ENCODE measurements around the gene TENM3.

Gene TENM3

DNA sequence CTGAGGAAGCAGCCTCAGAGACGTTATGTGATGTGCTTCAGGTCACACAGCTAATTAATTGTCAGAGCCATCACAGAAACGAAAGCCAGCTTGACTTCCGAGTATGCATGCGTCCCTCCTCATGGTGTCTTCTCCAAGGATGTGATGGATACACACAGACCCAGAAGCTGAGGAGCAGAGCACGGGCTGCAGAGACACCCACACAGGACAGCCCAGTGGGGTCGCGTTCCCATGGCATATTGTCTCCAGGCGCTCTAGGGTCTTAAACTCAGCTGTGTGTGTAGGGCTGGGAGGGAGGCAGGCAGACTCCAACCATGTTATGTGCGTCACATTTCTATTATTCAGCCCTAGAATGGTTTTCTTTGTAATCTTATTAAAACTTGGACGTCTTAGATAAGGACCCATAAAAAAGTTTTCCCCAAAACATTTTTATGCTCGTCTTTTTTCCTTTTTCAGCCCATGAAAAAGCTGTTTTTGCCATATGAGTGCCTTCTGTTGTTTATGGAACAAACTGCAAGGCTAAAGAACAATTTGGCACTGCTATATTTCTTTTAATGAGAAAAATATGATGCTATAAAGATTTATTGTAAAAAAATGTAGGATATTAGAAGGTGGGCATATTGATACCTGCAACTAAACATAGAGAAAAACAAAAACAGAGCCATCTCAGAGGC lies 48.5 kb downstream of the TENM3 start:
- no peak for DNase-seq

DNA sequence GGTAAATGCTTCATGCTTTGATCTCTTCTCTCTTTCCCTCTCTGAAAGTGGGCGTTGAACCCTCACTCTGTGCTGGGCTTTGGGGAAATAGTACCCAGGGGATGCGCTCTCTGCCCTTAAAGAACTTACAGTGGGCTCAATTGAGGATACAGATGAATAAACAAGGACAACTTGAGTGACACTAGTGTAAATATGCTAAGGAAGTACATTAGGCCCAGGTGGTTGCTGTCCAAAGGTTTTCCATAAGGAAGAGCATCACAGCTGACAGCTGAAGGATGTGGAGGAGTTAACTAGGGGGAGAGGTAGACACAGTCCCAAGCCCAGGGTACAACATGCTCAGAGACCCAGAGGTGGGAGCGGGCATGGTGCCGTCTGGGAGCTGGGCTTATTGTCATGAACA lies 49.4 kb downstream of the TENM3 start:
- DNase-seq, result no peak

DNA sequence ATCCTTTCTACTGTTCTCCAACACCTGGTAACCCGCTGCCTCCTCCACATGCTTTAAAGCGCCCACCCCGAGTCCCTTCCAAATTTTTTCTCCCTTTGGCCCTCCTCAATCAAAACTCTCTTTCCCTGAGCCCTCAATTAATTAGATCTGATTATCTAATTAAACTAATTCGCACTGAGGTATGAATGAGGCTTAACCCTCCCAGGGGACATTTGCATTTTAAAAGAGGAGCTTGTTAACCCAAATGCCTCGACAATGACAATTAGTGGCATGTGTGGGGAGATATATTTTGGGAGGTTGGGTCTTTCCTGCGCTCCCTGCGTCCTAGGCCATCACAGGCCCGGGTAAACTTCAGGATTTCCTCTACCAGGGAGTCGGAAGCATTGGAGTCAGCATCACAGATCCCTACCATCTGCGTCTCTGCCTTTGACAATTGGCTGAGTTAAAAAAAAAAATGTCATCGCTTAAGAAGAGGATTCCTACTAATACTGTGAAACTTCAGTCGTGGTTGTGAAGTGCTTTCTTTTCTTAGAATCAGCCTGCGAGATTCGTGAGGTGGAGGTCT lies 50.6 kb downstream of the TENM3 start:
- no peak for DNase-seq

DNA sequence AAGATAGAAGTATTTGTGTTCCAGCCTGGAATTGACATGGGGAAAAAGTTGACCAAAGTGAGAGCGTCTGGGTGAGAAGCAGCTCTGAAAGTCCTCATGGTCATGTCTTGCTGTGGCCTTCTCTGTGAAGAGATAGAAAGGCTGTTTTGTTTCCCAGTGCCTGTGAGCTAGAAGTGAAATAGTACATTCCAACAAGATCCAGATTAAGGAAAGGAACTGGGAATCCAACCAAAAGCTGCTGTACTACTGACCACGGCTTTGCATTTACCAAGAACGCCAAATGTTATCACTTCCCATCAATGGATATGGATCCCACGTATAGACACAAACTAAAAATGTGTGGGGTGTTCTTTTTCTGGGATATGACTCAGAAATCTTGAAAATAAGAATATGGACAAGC lies 51.2 kb downstream of the TENM3 start:
- DNase-seq, result no peak

DNA sequence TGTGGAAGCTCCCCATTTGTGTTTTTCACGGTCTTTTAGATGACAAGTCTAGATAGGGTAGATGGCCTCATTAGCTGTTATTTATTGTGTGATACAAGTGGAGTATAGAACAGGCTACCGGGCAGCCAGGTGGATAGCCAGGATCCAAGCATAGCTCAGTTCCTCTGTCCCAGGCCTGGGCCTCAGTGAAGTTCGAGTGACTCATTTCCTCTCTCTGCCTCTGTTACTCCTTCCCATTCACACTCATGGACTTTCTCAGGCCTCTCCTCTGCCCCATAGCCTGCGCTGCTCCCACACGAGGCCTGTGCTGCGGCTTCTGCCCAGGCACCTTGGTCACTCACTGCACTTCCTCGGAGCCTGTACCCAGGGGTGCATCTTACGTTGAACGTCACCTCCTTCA lies 54.5 kb downstream of the TENM3 start:
- no peak for DNase-seq

DNA sequence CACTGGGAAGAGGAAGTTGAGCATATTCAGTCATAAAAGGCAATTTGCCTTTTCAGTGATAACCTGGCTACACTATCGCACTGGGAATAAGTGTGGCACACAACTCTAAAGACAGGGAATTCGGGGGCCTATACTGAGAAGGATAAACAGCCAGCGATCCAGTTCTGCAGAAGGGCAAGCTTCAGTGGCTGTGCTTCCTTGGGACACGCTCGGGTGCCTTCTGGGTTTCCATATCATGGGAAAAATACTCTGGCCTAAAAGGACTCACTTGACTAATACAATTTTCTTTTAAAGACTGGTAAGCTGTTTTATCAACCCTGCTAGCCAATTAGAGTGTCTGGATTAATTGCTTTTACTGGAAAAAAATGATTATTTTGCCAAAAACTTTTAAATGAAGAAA lies 58.5 kb downstream of the TENM3 start:
- no peak for DNase-seq

DNA sequence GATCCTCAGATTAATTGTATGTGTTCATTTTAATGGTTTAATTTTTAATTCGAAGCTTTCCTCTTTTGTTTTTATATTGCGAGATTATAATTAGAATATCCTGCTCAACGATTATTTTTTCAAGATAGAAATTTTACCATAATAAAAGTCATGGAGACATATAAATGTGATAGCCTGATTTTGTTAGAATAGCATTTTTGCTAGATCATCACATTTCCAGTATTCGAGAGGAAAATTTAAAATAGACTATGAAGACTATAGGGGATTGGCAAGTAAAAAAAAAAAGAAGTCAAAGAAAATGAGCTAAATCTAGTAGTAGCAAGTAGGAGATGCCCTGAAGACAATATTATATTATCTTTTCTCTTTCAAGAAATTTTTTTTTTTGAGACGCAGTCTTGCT lies 60.6 kb downstream of the TENM3 start:
- no peak for DNase-seq

DNA sequence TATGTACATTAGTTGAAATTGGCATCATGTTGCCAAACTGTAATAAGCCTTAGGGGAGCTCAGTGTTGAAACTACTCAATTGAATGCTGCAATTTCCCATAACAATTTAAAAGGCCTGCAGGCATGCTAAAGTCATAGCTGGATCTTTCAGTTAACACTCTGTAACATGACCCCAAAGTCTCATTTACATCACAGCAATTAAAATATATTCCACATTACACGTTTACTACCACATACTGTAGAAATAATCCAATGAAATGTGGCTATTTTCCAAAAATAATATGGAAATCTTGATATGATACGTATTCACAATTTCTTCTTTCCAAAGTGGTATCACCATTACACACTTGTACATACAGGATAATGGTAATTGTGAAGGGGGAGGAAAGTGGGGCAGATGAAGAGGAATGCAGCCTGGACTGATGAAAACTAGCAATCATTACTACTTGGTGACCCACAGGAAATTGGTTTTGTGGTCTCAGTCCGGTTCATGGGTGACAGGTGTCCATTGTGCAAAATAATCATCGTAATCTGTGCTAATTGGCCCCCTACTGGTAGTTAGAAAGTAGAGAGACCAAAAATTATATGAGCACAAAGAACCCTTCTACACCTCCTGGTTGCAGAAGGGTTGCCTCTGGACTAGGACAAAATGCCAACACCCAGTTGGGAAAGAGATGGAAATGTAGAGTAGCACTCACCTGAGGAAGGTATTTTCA lies 63.7 kb downstream of the TENM3 start:
- no peak for DNase-seq

DNA sequence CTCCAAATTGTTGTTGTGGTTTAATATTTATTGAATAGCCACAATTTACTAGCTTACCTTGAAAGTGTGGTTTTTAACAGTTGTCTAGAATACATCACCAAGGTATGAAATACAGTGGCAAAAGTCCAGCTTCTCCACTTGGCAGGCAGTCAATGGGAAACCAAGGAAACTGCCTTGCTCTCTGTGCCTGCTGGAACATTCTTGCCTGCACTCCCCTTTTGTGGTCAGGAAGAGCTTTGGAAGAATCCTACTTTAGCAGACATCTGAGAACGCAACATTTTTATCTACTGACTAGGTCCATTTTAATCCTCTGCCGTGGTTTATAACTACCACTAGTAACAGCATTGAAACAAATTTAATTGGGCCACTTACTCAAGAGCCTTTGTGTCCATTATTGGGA lies 64.5 kb downstream of the TENM3 start:
- no peak for DNase-seq

DNA sequence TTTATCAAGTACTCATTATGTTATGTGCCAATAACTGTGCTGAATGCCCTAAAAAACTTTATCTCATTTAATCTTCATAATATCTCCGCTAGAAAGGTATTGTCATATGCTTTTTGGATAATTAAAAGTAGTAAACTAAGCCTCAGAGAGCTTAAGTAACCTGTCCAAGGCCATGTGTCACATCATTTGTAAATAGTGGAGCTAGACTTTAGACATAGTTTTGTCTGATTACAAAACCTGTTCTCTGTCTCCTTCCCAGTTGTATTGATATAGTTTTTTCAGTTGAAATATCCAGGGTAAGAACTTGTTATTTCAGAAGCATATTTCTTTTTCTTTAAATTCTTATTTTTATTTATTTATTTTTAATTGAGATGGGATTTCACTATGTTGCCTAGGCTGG lies 66.7 kb downstream of the TENM3 start:
- DNase-seq, result no peak

DNA sequence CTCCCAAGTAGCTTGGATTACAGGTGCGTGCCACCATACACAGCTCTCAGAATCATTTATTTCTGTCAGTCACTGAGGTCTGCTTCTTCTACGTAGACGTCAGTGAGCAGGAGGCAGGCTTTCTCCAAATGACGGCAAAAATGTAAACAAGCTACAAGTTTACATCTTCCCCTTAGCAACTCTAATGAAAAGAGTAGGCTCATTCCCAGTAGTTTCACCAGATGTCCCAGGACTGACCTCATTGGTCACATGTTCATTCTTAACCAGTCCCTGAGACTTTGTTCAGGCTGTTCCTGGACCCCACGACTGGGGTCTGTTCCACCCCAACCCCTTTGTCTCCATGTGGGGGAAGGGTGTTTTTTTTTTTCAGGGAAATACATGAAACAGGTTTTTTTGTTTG lies 67.1 kb downstream of the TENM3 start:
- no peak for DNase-seq

DNA sequence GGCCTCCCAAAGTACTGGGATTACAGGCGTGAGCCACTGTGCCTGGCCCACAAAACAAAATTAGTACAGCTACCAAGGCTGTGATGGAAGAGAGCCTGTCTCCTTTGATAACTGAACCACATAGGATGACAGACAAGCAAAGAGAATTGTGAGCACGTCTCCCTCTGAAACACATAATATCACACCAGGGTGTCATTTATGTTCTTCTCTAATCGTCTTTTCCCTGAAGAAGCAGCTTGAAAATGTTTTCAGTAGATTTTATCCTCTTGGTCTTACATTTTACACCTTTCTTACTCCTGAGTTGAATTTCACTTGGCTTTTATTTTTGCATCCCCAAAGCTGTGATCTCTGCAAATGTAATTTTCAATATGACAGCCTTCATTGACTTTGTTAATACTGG lies 67.8 kb downstream of the TENM3 start:
- no peak for DNase-seq

DNA sequence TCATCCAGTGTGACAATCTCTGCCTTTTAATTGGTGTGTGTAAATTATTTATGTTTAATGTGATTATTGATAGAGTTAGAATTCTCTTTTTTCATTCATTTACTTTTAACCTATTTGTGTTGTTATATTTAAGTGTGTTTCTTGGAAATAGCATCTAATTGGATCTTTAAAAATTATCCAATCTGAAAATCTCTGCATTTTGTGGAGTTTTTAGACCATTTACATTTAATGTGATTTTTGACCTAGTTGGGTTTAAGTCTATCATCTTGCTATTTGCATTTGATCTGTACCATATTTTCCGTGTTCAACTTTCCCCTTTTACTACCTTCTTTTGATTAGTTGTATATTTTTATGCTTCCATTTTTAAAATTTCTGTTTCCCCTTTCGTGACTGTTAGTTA lies 71.3 kb downstream of the TENM3 start:
- no peak for DNase-seq

DNA sequence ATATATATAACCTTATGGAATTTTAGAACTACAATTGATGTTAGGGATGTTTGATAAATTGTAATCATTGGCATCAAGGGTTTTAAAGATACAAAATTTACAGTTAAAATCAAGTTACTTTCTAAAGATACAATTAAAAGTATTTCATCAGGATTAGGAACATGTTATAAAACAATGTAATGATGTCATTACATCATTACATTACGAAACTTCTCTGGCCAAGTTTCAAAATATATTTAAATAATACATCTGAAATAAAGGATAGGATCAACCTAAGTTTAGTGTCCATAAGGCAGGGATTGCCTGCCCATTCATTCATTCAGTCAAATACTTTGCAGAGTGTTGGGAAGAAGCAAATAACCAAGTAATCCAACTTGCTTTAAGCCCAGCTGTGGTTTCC lies 75.1 kb downstream of the TENM3 start:
- no peak for DNase-seq

DNA sequence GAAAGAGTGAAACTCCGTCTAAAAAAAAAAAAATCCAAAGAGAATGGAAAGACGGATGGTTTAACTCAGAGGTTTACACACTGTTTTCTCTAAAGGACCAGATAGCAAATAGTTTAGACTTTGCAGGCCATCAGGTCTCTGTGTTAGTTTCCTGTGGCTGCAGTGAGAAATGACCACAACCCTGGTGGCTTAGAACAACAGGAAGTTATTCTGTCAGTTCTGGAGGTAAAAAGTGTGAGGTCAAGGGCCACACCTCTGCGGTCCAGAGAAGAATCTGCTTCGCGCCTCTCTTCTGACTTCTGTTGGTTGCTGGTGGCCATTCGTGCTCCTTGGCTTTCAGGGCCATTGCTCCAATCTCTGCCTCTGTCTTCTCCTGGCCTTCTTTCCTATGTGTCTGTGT lies 76.9 kb downstream of the TENM3 start:
- DNase-seq, result no peak

DNA sequence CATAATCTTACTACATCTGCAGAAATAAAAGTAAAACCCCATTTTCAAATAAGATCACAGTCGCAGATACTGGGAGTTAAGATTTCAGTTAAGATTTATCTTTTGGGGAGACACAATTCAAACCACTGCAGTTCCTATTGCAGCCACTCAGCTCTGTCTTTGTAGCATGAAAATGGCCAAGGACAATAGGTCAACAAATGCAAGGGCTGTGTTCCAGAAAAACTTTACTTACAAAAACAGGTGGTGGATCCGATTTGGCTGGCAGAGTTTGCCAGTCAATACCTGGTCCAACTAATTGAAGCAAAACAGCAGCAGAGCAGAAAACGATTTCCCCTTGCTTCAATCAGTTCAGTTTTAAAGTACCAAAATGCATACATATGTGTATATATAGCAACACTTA lies 77.4 kb downstream of the TENM3 start:
- DNase-seq, result no peak

DNA sequence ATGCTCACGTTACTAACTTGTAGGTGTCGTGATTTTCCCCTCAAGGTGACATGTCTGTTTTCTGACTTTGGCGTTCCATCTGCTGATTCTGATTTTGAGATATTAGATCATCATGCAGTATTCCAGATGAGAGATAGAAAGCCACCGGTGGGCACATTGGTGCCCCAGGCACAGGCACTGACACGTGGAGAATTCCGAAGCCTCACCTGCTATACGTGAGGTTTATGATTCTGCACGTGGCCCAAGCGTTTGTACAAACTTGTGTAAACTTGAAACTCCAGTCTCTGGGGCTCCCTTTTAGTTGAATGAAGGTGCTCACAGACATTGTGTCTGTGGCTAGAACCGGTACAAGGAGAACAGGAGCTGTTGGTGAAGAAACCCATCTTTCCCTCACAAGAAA lies 81.1 kb downstream of the TENM3 start:
- DNase-seq, result no peak

DNA sequence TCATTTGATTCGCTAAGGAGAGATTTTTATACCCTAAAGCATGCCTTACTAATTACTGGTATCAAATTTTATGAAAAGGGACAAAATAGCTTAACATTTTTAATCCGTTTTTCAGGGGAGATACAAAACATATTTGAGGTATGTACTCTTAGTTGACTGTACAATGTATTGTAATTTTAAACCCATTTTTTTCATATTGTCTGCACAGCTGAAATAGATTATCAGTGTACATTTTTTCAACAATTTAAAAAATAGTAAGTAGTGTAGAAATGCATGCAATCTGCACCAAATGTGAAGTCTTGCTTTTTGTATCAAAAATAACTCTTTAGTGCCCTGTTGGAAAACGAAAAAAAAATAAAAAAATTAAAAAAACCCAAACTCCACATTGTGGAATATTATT lies 82.2 kb downstream of the TENM3 start:
- DNase-seq, result no peak

DNA sequence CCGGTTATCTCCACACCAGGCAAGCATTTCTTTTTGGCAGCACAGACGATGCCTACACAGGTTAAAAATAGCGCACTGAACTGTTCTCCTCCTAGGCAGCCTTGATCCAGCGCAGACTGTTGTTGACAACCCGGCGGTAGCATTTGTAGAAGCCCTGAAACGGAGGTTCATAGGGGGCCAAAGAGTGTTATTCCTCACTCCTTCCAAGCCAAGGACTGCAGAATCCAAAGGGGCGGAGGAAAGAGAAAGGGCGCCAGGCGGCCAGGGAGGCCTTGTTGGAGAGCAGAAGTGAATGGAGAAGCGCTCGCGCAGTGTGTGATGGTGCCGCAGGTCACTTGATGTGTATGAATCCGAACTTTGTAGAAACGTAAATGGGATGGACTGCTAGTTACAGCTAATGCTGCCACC lies 82.7 kb downstream of the TENM3 start:
- DNase-seq, result no peak

DNA sequence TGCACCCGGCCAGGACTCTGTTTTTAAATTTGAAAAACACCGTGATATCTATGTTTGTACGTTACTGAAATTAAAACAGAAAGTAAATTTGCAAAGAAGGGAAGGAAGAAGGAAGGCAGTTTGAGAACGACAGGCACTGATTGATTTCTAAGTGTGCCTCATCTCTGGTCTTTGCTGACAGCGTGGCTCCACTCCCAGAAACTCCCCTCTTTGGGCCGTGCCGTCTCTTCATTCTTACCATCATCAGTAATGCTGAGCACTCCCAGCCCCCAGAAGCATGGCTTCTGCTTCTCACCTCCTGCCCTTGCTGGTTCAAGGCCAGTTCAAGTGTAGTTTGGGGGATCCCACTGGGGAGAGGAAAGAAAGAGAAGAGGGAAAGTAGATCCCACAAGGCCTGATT lies 85.3 kb downstream of the TENM3 start:
- DNase-seq, result no peak

DNA sequence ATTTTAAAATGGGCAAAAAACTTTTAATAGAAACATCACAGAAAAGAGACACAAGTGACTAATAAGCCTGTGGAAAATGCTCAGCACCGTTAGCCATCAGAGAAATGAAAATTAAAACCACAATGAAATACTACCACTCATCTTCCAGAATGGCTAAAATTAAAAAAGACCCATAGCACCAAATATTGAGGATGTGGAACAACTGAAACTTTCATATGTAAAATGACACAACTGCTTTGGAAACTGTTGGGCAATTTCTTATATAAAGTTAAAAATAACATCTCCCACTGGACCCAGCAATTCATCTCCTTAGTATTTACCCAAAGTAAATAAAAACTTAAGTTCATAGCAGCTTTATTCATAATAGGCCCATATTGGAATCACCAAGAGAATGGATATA lies 94.2 kb downstream of the TENM3 start:
- DNase-seq, result no peak

DNA sequence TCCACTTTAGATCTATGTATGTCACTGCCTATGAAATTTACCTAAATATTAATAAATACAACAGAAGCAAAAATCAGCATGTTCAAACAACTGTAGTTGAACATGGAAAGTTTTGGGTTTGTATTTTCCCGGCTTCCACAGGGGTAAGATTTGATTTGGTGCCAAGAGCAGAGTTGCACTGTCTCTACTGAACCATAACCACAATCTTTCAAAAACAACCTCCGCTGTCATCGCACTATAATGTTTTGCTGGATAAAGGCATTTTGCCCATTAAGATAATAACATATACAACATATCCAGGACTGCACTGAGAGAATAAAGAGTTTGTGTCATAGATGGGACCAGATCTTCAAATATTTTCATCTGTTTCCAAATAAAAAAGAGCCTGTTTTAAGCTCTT lies 94.9 kb downstream of the TENM3 start:
- no peak for DNase-seq

DNA sequence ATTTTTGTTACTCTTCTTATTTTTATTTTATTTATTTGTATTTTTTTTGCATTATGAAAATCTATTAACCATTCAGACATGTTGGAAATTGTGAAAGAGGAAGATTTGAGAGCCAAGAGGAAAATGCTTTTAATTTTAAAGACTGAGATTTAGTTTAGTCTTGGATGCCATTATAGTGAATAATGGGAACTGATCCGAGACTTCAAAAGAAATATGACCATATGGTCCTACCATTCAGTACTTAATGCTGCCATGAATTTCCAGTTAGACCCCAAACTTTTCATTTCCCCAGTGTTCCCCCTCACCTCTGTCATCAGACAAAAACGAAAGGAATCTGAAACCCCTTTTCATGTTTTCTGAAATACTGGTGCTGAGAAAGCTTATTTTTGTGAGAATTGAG lies 95.5 kb downstream of the TENM3 start:
- DNase-seq, result no peak

DNA sequence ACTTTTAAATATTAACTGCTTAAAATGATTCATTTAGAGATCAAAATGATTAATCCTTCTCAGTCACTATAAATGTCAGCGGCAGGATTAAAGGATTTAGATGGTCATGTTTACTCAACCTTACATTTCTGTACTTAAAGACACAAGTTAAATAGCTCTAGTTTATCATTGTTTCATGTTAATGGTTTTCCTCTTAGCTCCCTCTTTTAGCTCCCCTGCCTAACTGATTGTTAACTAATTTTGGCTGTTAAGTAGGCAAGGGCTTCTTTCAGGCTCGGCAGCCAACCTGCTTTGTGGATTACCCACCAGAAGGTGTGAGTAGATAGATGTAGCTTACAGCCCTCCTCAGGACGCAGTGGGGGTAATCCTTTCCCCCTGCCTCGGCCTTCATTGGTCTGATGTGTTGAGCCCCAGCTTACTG lies 96.0 kb downstream of the TENM3 start:
- DNase-seq, result no peak

DNA sequence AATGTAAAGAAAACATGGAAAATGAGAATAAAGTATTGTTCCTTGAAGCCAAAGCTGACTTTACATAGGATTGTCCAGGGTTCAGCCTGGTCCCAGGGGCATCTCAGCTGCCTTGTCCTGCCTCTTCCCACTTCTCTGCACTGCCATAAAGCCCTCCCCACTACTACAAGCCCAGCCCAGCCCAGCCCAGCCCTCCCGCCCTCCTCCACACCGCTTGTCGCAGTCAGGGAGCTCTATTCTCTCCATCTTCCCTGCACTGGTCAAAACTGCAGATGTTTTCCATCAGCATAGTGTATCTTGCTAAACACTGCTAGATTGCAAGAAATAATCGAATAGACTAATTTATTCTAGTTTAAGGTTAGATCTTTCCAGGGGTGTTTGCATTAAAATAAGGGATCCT lies 100.3 kb downstream of the TENM3 start:
- DNase-seq, result no peak
